Activated naive CD4-positive, alpha-beta T cell treated with anti-CD3 and anti-CD28 coated beads, Interleukin-2, amount 50 U/mL, for 72 hours (primary cell): ENCODE measurements around the gene SULT1B1. TPM values are rescaled to one million over a fixed set of nuclear protein-coding genes. Genes with fewer than 3 reads are reported as not detected.

Experiments
- ATAC-seq, 2 donors: fragments of 150-1000 bp; cut with Tn5 transposase; 2 replicates each; pipeline ENCODE4 v1.10.0; 2021; ENCODE audit warnings: mild to moderate bottlenecking in 2 of 2, moderate library complexity in 2 of 2
- DNase-seq, 2 donors: peaks; one replicate each; pipeline ENCODE4 v3.0.0; 2021 to 2022; ENCODE audit warnings: low spot score in 2 of 2
- H3K27ac Mint-ChIP-seq, 2 donors: one replicate each; pipeline ENCODE4 v1.8.0; 2022; ENCODE audit warnings: mild to moderate bottlenecking in 2 of 2, mixed read lengths in 2 of 2
- H3K36me3 Mint-ChIP-seq, 2 donors: one replicate each; pipeline ENCODE4 v1.8.0; 2022; ENCODE audit warnings: mixed read lengths in 2 of 2
- H3K9me3 Mint-ChIP-seq, 2 donors: one replicate each; pipeline ENCODE4 v1.8.0; 2022; ENCODE audit warnings: mixed read lengths in 2 of 2
- total RNA-seq, 2 donors: library from RNA; stranded (reverse); gene quantifications; one replicate each; pipeline ENCODE4 v1.2.3, GENCODE V29; 2022

The SULT1B1 gene
- total RNA-seq, 2 donors from 2014 or later = 2.4 to 3.2 TPM

DNA sequence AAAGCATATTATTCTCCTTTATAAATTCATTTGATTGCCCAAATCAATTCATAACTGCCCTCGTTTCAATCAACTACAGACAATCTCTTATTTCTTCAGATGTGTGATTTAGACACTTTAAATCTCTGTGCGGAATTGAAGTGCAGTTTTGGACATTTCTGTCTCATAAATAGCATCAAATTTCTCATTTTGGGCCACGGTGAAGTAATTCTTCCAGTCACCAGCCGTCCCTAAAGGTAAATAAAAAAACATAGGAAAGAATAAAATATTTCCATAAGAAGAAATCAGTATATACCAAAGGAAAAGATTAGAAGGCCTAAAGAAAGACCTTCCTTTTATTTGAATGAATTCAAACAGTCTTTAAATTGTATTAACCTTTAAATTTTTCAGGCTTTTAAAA, 33.4 kb downstream of the SULT1B1 start:
- DNase-seq = no peak
- no peak for ATAC-seq
- Mint-ChIP-seq H3K36me3 (peaks cover 7 to 13% of the 10 kb centered on the region in 2 donors), H3K9me3 (no peaks in the 10 kb centered on the region), H3K27ac (no peak overlapping the region)

DNA sequence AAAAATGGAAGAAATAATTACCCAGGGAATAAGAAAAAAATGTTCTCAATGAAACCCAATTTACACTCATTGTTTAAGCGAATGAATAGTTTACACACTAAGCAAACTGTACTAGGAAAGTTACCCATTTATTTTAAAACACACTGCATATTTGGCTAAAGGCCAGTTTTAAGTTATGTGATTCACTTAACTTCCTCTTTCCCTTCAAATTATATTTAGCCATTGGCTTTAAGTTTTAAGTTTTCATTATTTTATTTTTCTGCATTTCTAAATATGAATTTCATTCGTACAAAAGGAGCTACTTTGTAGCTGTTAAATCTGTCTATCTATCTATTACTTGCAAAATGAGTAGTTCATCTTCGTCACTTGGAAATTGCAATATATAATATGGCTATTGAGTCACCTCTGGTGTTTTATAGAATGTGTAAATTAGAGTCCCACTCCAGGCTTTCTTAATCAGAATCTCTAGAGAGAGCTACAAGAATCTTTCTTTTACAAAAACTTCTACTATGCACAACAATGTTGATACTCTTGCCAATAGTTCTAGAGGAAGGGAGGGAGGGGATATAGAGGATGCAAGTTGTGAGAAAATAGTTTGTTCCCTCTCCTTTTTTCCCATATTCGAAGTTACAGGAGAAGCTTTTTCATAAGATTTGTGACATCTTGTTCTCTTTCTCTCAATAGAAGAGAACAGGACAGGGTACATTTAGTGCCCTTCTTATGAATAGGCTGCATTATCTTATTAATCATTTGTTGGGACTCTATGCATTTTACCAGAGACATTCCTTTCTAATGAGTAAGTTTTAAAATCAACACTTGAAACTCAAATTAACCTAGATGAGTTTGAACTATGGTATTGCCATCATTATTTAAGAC, 41.8 kb downstream of the SULT1B1 start:
- H3K36me3 Mint-ChIP-seq = peaks cover 7% of the 10 kb centered on the region in 2 donors
- H3K9me3 Mint-ChIP-seq = no peaks in the 10 kb centered on the region
- ATAC-seq (no peak), DNase-seq (no peak)
- no peak overlapping the region for H3K27ac Mint-ChIP-seq

DNA sequence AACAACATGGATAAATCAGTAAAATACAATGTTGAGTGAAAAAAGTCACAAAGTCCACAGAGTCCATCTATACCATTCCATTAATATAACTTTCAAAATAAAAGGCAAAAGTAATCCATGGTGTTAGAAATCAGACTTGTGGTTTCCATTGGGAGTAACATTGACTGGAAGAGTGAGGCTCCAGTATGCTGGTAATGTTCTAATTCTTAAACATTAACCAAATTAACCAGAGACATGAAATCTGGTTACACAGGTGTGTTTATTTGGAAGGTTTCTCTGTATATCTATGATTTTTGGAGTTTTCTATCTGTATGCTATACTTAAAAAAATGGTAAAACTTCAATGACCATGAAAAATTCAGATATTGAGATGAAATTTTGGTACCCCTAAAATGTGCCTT, 42.6 kb downstream of the SULT1B1 start:
- Mint-ChIP-seq H3K27ac (no peak overlapping the region), H3K9me3 (no peaks in the 10 kb centered on the region), H3K36me3 (peaks cover 2 to 3% of the 10 kb centered on the region in 2 donors)
- ATAC-seq (no peak), DNase-seq (no peak)

DNA sequence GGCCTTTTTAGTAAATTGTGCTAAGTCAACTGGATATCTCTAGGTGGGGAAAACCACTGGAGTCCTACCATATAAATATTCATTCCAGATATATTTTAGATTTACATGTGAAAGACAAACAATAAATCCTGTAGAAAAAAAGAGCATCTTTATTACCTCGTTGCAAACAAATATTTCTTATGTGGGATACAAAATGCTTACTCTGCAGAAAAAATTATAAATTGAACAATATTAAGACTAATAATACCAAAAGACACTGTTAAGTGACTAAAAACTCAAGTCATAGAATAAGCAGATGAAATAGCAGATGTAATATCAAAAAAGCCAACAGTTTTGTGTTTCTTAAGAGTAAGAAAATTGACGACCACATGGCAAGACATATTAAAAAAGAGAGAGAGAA, 43.8 kb downstream of the SULT1B1 start:
- Mint-ChIP-seq H3K9me3 (peaks cover 0 to 3% of the 10 kb centered on the region in 2 donors), H3K36me3 (no peaks in the 10 kb centered on the region), H3K27ac (no peak overlapping the region)
- ATAC-seq (no peak), DNase-seq (no peak)

DNA sequence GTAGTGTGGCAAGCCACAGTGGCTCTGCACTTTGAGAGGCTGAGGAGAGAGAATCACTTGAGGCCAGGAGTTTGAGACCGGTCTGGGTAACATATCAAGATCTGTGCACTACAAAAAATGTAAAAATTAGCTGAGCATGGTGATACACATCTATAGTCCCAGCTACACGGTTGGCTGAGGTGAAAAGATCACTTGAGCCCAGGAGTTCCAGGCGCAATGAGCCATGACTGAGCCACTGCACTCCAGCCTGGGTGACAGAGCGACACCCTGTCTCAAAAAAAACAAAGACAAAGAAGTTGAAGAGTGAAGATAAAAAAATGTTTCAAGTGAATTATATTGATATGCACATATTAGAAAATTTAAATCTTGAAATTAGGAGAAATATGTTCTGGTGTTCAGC, 46.3 kb downstream of the SULT1B1 start:
- peaks cover 7% of the 10 kb centered on the region in 2 donors for H3K36me3 Mint-ChIP-seq
- H3K9me3 Mint-ChIP-seq = peaks cover 8 to 9% of the 10 kb centered on the region in 2 donors
- ATAC-seq (no peak), DNase-seq (no peak)
- no peak overlapping the region for H3K27ac Mint-ChIP-seq

DNA sequence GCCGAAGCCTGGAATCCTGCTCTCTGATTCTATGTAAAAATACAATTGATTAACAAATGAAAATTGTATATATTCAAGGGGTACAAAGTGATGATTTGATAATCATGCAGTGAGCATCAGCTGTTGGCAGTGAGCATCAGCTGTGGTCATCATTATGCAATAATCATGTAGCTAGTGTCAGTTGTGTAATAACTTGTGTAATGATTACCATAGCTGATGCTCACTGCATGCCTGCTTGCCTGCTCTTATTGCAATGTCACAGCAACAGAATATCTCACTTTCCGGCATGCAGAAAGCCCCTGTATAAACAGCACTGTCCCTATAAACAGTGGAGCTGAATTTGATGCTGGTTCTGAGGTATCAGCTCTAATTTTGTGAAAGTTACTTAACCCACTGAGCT, 46.8 kb downstream of the SULT1B1 start:
- DNase-seq = no peak
- Mint-ChIP-seq H3K36me3 (peaks cover 7% of the 10 kb centered on the region in 2 donors), H3K27ac (no peak overlapping the region), H3K9me3 (peaks cover 8 to 9% of the 10 kb centered on the region in 2 donors)
- no peak for ATAC-seq

DNA sequence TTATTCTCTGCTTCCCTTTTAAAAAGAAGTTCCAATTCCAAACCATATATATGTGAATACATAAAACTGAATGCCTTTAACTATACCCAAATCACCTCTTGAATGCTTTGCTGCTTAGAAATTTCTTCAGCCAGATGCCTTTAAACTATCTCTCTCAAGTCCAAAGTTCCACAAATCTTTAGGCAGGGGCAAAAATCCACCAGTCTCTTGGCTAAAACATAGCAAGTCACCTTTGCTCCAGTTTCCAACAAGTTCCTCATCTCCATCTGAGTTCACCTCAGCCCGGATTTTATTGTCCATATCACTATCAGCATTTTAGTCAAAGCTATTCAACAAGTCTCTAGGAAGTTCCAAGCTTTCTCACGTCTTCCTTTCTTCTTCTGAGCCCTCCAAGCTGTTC, 49.8 kb downstream of the SULT1B1 start:
- no peak for DNase-seq
- Mint-ChIP-seq H3K27ac (peak overlapping the region in 1 of 2 donors; percentile 12), H3K36me3 (peaks cover 7% of the 10 kb centered on the region in 2 donors), H3K9me3 (peaks cover 8 to 9% of the 10 kb centered on the region in 2 donors)
- ATAC-seq = no peak

DNA sequence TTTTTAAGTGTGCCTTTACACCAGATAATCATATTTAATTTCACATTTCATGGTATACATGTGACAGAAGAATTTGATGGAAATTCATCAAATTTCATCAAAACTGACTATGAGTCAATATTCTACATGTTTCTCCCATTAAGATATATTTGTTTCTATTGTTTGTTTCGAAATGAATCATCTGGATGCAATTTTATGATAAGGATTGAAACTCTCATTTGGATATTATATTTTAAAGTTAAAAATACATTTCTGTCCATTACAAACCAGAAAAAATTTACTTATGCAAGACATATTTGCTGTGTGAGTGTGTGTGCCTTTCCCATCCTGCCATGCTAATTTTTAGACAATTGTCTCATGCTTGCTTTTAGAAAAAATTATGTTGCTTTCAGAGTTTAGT, 52.2 kb downstream of the SULT1B1 start:
- DNase-seq = no peak
- peaks cover 7% of the 10 kb centered on the region in 2 donors for H3K36me3 Mint-ChIP-seq
- no peak overlapping the region for H3K27ac Mint-ChIP-seq
- peaks cover 8 to 9% of the 10 kb centered on the region in 2 donors for H3K9me3 Mint-ChIP-seq
- ATAC-seq = no peak

DNA sequence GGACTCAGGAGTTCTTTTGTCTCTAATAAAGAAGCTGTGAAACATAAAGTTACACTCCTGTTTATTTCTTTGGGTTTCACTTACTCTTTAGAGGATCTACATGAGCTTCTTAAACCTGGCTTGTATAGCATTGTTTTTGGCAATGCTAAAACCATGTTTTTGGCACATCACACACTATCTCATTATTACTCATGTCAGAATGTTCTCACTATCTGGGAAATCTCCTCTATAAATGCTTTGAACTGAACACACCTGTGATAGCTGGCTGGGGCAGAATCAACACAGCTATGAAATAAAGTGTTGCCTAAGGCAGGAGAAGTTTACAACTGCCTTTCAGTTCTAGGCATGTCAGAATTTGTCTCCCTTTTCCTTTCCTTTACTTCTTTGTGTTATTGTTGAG, 52.6 kb downstream of the SULT1B1 start:
- peak in 1 of 2 donors; percentile 54 for ATAC-seq
- peaks cover 8 to 9% of the 10 kb centered on the region in 2 donors for H3K9me3 Mint-ChIP-seq
- peaks cover 7% of the 10 kb centered on the region in 2 donors for H3K36me3 Mint-ChIP-seq
- DNase-seq = no peak
- H3K27ac Mint-ChIP-seq = no peak overlapping the region

DNA sequence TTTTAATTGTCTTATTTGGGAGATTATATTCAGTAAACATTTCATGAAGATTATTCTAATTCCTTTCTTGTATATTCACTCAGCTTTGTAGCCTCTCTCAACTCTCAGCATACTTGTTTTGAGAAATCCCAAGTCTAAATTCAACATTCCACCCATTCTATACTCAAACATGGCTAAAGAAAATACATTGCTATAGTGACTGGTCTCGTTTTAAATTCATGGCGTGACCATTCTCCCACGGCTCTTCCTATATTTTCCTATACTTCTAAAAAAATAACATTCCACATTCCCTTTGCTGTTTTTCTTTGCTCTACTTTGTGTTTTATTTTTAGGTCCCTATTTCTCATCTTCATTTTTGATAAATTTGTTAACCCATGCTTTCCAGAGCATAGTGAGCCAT, 58.2 kb downstream of the SULT1B1 start:
- Mint-ChIP-seq H3K9me3 (peaks cover 10 to 12% of the 10 kb centered on the region in 2 donors), H3K27ac (no peak overlapping the region)

DNA sequence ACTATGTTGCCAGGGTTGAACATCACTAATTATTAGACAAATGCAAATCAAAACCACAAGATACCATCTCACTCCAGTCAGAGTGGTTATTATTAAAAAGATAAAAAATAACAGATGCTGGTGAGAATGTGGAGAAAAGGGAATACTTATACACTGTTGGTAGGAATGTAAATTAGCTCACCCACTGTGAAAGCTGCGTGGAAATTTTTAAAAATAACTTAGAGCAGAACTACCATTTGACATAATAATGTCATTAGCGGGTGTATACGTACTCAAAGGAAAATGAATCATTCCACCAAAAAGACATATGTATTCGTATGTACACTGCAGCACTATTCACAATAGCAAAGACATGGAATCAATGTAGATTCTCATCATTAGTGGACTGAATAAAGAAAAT, 58.7 kb downstream of the SULT1B1 start:
- Mint-ChIP-seq H3K27ac (no peak overlapping the region), H3K9me3 (peaks cover 10 to 14% of the 10 kb centered on the region in 2 donors), H3K36me3 (peaks cover 0 to 20% of the 10 kb centered on the region in 2 donors)
- DNase-seq (no peak), ATAC-seq (no peak)

More for the DNA sequence above, 58.2 kb downstream of the SULT1B1 start:
- no peak for DNase-seq
- peaks cover 0 to 20% of the 10 kb centered on the region in 2 donors for H3K36me3 Mint-ChIP-seq
- ATAC-seq = no peak

DNA sequence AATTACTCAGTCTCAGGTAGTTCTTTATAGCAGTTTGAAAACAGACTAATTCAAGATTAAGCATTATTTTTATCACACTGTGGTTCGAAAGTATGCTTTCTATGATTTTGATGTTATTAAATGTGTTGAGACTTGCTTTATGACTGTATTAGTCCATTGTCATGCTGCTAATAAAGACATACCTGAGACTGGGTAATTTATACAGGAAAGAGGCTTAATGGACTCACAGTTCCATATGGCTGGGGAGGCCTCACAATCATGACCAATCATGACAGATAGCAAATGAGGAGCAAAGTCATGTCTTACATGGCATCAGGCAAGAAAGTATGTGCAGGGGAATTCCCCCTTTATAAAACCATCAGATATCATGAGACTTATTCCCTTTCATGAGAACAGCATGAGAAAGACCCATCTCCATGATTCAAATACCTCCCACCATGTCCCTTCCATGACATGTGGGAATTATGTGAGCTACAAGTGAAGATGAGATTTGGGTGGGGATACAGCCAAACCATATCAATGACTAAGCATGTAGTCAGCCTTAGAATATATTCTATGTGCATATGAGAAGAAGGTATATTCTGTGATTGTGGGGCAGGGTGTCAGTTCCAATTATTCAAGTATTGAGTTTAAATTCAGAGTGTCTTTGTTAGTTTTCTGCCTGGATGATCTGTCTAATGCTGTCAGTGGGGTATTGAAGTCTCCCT, 62.7 kb downstream of the SULT1B1 start:
- no peak for ATAC-seq
- H3K9me3 Mint-ChIP-seq = peaks cover 10 to 22% of the 10 kb centered on the region in 2 donors
- DNase-seq = no peak
- no peak overlapping the region for H3K27ac Mint-ChIP-seq
- H3K36me3 Mint-ChIP-seq = peaks cover 0 to 25% of the 10 kb centered on the region in 2 donors

DNA sequence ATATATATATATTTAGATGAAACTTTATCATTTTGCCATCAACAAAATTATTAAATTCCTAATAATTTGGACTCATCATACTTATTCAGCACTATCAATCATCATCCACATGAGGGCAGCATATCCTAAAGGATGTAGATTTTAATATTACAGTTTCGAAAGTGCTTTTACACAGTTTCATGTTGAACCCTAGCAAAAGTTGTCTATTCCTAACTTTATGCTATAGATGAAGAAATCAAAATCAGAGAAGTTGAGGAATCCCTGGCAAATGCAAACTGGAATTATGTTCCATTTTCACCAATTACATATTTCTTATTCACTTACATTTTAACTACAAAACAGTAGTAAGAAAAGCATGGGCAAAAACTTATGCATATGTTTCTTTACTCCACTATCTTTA, 70.8 kb downstream of the SULT1B1 start:
- Mint-ChIP-seq H3K36me3 (peaks cover 0 to 3% of the 10 kb centered on the region in 2 donors), H3K27ac (no peak overlapping the region), H3K9me3 (no peaks in the 10 kb centered on the region)
- ATAC-seq (no peak), DNase-seq (no peak)

DNA sequence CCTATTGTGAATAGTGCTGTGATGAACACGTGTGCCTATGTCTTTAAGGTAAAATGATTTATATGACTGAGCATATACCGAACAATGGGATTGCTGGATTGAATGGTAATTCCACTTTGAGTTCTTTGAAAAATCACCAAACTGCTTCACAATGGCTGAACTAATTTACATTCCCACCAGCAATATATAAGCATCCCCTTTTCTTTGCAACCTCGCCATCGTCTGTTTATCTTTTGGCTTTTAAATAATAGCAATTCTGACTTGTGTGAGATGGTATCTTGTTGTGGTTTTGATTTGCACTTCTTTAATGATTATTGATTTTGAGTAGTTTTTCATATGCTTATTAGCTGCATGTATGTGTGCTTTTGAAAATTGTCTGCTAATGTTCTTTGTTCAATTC, 75.6 kb downstream of the SULT1B1 start:
- Mint-ChIP-seq H3K27ac (no peak overlapping the region), H3K36me3 (no peaks in the 10 kb centered on the region), H3K9me3 (no peaks in the 10 kb centered on the region)
- no peak for ATAC-seq
- no peak for DNase-seq
